ENCODE results near the gene SCYGR8. TPM values are rescaled to one million over a fixed set of nuclear protein-coding genes. Genes with fewer than 3 reads are reported as not detected.

Gene SCYGR8
- total RNA-seq, 1 experiment from 2014 or later, result not detected

DNA sequence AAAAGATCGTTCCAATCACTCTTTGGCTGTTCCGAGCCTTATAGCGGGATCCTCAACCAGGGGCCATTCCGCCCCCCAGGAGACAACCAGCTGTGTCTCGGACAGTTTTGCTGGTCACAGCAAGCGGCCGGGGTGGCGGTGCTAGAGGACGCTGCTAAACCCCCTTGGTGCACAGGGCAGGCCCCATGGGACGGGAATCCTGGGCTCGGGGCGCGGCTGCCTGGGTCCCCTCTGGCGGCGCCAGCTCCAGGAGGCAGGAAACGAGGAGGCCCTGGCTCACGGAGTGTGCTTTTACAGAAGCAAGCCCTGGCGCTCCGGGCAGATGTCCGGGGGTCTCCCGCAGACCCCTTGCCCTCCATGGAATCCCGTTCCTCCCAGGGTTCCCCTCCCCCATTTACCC, 22.1 kb downstream of the SCYGR8 start:
- H3K27me3 ChIP-seq (ENCODE audit: control insufficient read depth, insufficient read depth, low read length), result no peaks in the 10 kb centered on the region
- TF ChIP-seq TCF7L2 (IDR thresholded peaks at IDR 0.05; ENCODE audit: low read depth, low read length) (no peak), SIN3A (IDR thresholded peaks at IDR 0.05; ENCODE audit: borderline replicate concordance, insufficient read depth, low read depth, low read length) (no peak), POLR2AphosphoS5 (IDR thresholded peaks at IDR 0.05; ENCODE audit: low read depth, low read length) (no peak)
- TF ChIP-seq, protein P1, sequence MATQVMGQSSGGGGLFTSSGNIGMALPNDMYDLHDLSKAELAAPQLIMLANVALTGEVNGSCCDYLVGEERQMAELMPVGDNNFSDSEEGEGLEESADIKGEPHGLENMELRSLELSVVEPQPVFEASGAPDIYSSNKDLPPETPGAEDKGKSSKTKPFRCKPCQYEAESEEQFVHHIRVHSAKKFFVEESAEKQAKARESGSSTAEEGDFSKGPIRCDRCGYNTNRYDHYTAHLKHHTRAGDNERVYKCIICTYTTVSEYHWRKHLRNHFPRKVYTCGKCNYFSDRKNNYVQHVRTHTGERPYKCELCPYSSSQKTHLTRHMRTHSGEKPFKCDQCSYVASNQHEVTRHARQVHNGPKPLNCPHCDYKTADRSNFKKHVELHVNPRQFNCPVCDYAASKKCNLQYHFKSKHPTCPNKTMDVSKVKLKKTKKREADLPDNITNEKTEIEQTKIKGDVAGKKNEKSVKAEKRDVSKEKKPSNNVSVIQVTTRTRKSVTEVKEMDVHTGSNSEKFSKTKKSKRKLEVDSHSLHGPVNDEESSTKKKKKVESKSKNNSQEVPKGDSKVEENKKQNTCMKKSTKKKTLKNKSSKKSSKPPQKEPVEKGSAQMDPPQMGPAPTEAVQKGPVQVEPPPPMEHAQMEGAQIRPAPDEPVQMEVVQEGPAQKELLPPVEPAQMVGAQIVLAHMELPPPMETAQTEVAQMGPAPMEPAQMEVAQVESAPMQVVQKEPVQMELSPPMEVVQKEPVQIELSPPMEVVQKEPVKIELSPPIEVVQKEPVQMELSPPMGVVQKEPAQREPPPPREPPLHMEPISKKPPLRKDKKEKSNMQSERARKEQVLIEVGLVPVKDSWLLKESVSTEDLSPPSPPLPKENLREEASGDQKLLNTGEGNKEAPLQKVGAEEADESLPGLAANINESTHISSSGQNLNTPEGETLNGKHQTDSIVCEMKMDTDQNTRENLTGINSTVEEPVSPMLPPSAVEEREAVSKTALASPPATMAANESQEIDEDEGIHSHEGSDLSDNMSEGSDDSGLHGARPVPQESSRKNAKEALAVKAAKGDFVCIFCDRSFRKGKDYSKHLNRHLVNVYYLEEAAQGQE (IDR thresholded peaks at IDR 0.05; ENCODE audit: insufficient read depth in 1 of 2, low read depth in 2 of 2, low read length in 1 of 2), result no peak
- TF ChIP-seq, protein P2, sequence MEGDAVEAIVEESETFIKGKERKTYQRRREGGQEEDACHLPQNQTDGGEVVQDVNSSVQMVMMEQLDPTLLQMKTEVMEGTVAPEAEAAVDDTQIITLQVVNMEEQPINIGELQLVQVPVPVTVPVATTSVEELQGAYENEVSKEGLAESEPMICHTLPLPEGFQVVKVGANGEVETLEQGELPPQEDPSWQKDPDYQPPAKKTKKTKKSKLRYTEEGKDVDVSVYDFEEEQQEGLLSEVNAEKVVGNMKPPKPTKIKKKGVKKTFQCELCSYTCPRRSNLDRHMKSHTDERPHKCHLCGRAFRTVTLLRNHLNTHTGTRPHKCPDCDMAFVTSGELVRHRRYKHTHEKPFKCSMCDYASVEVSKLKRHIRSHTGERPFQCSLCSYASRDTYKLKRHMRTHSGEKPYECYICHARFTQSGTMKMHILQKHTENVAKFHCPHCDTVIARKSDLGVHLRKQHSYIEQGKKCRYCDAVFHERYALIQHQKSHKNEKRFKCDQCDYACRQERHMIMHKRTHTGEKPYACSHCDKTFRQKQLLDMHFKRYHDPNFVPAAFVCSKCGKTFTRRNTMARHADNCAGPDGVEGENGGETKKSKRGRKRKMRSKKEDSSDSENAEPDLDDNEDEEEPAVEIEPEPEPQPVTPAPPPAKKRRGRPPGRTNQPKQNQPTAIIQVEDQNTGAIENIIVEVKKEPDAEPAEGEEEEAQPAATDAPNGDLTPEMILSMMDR (IDR thresholded peaks at IDR 0.05), result no peak
- H3K4me3 ChIP-seq (ENCODE audit: low read depth in 2 of 2, low read length in 2 of 2), result no peak overlapping the region
- no peak for DNase-seq (ENCODE audit: low read depth, low spot score)
- intact Hi-C loops (cut with micrococcal nuclease; ENCODE audit: unreplicated experiment), result loop anchor here (2.0 to 10.0 kb wide), 2 partner anchors 193 to 361 kb away; no protein-coding TSS in a partner anchor
- CTCF ChIA-PET, result no interaction called here
- H3K27ac ChIP-seq (ENCODE audit: low read length), result no peak overlapping the region
- no peaks in the 10 kb centered on the region for H3K9me3 ChIP-seq (ENCODE audit: control insufficient read depth, insufficient read depth, low read depth, low read length)
- H3K36me3 ChIP-seq (ENCODE audit: control insufficient read depth, insufficient read depth, low read length), result no peaks in the 10 kb centered on the region
- no TSS peak for BruUV-seq (replicated peaks)
- ATAC-seq, result no peak
- H3K4me1 ChIP-seq (ENCODE audit: control insufficient read depth, insufficient read depth, low read length), result no peaks in the 10 kb centered on the region
- POLR2A ChIA-PET, result no interaction called here
- in situ Hi-C loops (cut with HindIII; ENCODE audit: low pct_unique_long_range_greater_than_20kb, low sequenced_read_pairs), result no loop called here

DNA sequence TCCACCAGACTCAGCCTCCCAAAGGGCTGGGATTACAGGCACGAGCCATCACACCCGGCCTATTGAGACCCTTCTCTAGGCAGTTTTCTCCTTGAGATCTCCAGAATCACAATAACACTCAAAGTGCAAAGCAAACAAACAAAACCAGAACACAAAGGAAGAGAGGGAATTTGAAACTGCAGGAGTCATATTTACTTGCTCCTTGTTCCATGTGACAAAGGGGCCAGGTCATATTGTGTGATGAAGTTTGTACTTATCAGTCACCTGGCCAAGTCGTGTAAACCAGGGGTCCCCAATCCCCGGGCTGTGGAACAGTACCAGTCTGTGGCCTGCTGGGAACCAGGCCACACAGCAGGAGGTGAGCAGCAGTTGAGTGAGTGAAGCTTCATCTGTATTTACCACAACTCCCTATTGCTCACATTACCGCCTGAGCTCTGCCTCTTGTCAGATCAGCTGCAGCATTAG, 26.5 kb downstream of the SCYGR8 start:
- ATAC-seq (no peak), DNase-seq (ENCODE audit: low read depth, low spot score) (no peak)
- in situ Hi-C loops (cut with HindIII; ENCODE audit: low pct_unique_long_range_greater_than_20kb, low sequenced_read_pairs) (no loop called here), intact Hi-C loops (cut with micrococcal nuclease; ENCODE audit: unreplicated experiment) (no loop called here)
- no peaks in the 10 kb centered on the region for H3K36me3 ChIP-seq (ENCODE audit: control insufficient read depth, insufficient read depth, low read length)
- CTCF ChIA-PET, result interaction anchor here (0.8 kb wide), 1 partner anchor 202 kb away, joined by 7 read pairs; no protein-coding TSS in a partner anchor
- no peak overlapping the region for H3K27ac ChIP-seq (ENCODE audit: low read length)
- TF ChIP-seq SIN3A (IDR thresholded peaks at IDR 0.05; ENCODE audit: borderline replicate concordance, insufficient read depth, low read depth, low read length) (no peak), TCF7L2 (IDR thresholded peaks at IDR 0.05; ENCODE audit: low read depth, low read length) (no peak), POLR2AphosphoS5 (IDR thresholded peaks at IDR 0.05; ENCODE audit: low read depth, low read length) (no peak)
- TF ChIP-seq, protein P2 (IDR thresholded peaks at IDR 0.05), result no peak
- TF ChIP-seq, protein P1 (IDR thresholded peaks at IDR 0.05; ENCODE audit: insufficient read depth in 1 of 2, low read depth in 2 of 2, low read length in 1 of 2), result no peak
- H3K27me3 ChIP-seq (ENCODE audit: control insufficient read depth, insufficient read depth, low read length), result no peaks in the 10 kb centered on the region
- BruUV-seq (replicated peaks), result no TSS peak
- H3K9me3 ChIP-seq (ENCODE audit: control insufficient read depth, insufficient read depth, low read depth, low read length), result no peaks in the 10 kb centered on the region
- POLR2A ChIA-PET, result no interaction called here
- H3K4me3 ChIP-seq (ENCODE audit: low read depth in 2 of 2, low read length in 2 of 2), result no peak overlapping the region
- H3K4me1 ChIP-seq (ENCODE audit: control insufficient read depth, insufficient read depth, low read length), result no peaks in the 10 kb centered on the region

Data from Panc1 (cell line).